Adrenal gland (tissue), 5 donors: ENCODE results near the gene TBCK.

Experiments used
- POLR2A ChIP-seq, 2 donors: fragments of 450-650 bp; IDR thresholded peaks; one replicate each; pipeline ENCODE4 v1.6.1; 2017; ENCODE audit warnings: antibody characterized with exemption in 2 of 2, mild to moderate bottlenecking in 2 of 2, moderate library complexity in 1 of 2
- TF ChIP-seq, protein P1 (sequence below), 6 experiments: fragments of 450-650 bp in 4 of 6; fragments of 200-600 bp in 2 of 6; sonication (generic) in 1 of 6; IDR thresholded peaks; 1 replicate in 5 of 6; 2 replicates in 1 of 6; pipeline versions ENCODE4 v1.5.1 to v1.8.0; 2016 to 2021; ENCODE audit warnings: antibody characterized with exemption in 6 of 6, mild to moderate bottlenecking in 2 of 6, moderate library complexity in 1 of 6
- donor health status: DM: no; HTN: no; CAD: no.

DNA sequence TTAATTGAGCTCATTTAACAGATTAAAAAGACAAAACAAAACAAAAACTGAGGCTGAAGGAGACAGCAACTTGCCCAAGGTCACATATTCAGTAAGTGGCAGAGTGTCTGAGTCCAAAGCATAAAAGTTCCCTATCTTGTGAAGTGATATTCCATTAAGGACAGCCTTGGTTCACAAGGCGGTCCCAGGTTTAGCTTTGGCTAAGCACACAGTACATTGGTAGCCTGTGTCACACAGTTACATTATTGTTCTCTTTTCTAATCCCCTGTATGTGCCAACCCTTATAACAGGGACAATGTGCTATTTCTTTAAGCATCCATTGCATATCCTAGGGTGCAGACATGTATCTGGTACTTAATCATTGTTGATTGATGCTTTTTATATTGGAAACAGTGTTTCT lies 280.8 kb downstream of the TBCK start:
- TF ChIP-seq, protein P1, sequence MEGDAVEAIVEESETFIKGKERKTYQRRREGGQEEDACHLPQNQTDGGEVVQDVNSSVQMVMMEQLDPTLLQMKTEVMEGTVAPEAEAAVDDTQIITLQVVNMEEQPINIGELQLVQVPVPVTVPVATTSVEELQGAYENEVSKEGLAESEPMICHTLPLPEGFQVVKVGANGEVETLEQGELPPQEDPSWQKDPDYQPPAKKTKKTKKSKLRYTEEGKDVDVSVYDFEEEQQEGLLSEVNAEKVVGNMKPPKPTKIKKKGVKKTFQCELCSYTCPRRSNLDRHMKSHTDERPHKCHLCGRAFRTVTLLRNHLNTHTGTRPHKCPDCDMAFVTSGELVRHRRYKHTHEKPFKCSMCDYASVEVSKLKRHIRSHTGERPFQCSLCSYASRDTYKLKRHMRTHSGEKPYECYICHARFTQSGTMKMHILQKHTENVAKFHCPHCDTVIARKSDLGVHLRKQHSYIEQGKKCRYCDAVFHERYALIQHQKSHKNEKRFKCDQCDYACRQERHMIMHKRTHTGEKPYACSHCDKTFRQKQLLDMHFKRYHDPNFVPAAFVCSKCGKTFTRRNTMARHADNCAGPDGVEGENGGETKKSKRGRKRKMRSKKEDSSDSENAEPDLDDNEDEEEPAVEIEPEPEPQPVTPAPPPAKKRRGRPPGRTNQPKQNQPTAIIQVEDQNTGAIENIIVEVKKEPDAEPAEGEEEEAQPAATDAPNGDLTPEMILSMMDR (IDR thresholded peaks at IDR 0.05): no peak
- no peak for TF ChIP-seq POLR2A (IDR thresholded peaks at IDR 0.05)
